Common myeloid progenitor, CD34-positive (primary cell): Measurements from ENCODE around the gene MTCL1.

Experiments
- CTCF ChIA-PET: fragments of 350-600 bp; sonication (Branson Sonifier 250); formaldehyde crosslinking; loops from one replicate; lab custom pipeline; 2021; ENCODE audit warnings: antibody characterized with exemption; lab: Charles Lee
- POLR2A ChIA-PET: fragments of 350-600 bp; sonication (Branson Sonifier 250); formaldehyde crosslinking; loops from one replicate; lab custom pipeline; 2021; ENCODE audit warnings: antibody characterized with exemption; lab: Charles Lee
- DNase-seq, 3 donors: peaks; one replicate each; pipeline versions ENCODE4 v3.0.0 to v3.0.0-alpha.2; 2013
- H3K27ac ChIP-seq, 2 experiments: 1 replicate in 1 of 2; 2 replicates in 1 of 2; pipeline ENCODE4 v1.7.0; 2013; ENCODE audit warnings: inconsistent platforms in 2 of 2, low read length in 2 of 2, mild to moderate bottlenecking in 2 of 2, low read depth in 1 of 2, moderate library complexity in 1 of 2; ENCODE audit not compliant: severe bottlenecking in 2 of 2, insufficient read depth in 1 of 2, poor library complexity in 1 of 2
- H3K27me3 ChIP-seq, 5 experiments: replicated peaks in 2 of 5; 1 replicate in 3 of 5; 2 replicates in 2 of 5; pipeline versions ENCODE4 v1.6.1 to v1.7.0; 2013; ENCODE audit warnings: low read length in 4 of 5, mild to moderate bottlenecking in 2 of 5, moderate library complexity in 2 of 5, inconsistent platforms in 1 of 5; ENCODE audit not compliant: insufficient read depth in 5 of 5, control insufficient read depth in 4 of 5
- H3K36me3 ChIP-seq, 4 experiments: 1 replicate in 2 of 4; 2 replicates in 2 of 4; pipeline versions ENCODE4 v1.6.1 to v1.7.0; 2013; ENCODE audit warnings: low read length in 3 of 4, control low read depth in 1 of 4, mild to moderate bottlenecking in 1 of 4; ENCODE audit not compliant: control insufficient read depth in 4 of 4, insufficient read depth in 4 of 4
- H3K4me1 ChIP-seq, 4 experiments: 1 replicate in 3 of 4; 2 replicates in 1 of 4; pipeline versions ENCODE4 v1.6.1 to v1.7.1; 2013; ENCODE audit warnings: low read length in 3 of 4, mild to moderate bottlenecking in 3 of 4, control low read depth in 1 of 4, inconsistent platforms in 1 of 4, moderate library complexity in 1 of 4; ENCODE audit not compliant: control insufficient read depth in 4 of 4, insufficient read depth in 4 of 4; ENCODE audit errors: control extremely low read depth in 1 of 4
- H3K4me3 ChIP-seq, 7 experiments: 1 replicate in 4 of 7; 2 replicates in 3 of 7; pipeline versions ENCODE4 v1.5.1 to v1.7.0; 2013; ENCODE audit warnings: mild to moderate bottlenecking in 7 of 7, low read length in 6 of 7, moderate library complexity in 6 of 7, inconsistent platforms in 2 of 7, low read depth in 2 of 7, control low read depth in 1 of 7; ENCODE audit not compliant: insufficient read depth in 4 of 7, control insufficient read depth in 1 of 7; ENCODE audit errors: extremely low read depth in 1 of 7
- H3K9me3 ChIP-seq, 5 experiments: 1 replicate in 4 of 5; 2 replicates in 1 of 5; pipeline versions ENCODE4 v1.6.1 to v1.7.1; 2013; ENCODE audit warnings: low read length in 4 of 5, mild to moderate bottlenecking in 2 of 5, inconsistent platforms in 1 of 5, low read depth in 1 of 5, moderate library complexity in 1 of 5; ENCODE audit not compliant: control insufficient read depth in 4 of 5, insufficient read depth in 2 of 5; ENCODE audit errors: control extremely low read depth in 1 of 5
- WGBS: methylation state at CpG from one replicate; pipeline ENCODE4 v1.1.5; 2013; ENCODE audit not compliant: insufficient coverage; 5-methylcytosine and 5-hydroxymethylcytosine counted together

MTCL1 gene

GRCh38 chr18:8822643-8823042 is 117.3 kb downstream of the MTCL1 start:
- Histone ChIP-seq H3K4me3 (no peak overlapping the region), H3K4me1 (no peaks in the 10 kb centered on the region), H3K9me3 (no peaks in the 10 kb centered on the region), H3K27me3 (peaks cover 0 to 3% (median 0%) of the 10 kb centered on the region in 5 experiments), H3K36me3 (no peaks in the 10 kb centered on the region), H3K27ac (no peak overlapping the region)
- DNase-seq = no peak
- WGBS = no CpG with 5 or more reads among the region's 10 CpGs
- ChIA-PET CTCF (no interaction called here), POLR2A (no interaction called here)

- Histone ChIP-seq H3K27ac (no peak overlapping the region), H3K4me3 (no peak overlapping the region), H3K27me3 (peaks cover 0 to 1% (median 0%) of the 10 kb centered on the region in 5 experiments), H3K36me3 (no peaks in the 10 kb centered on the region), H3K9me3 (no peaks in the 10 kb centered on the region), H3K4me1 (no peaks in the 10 kb centered on the region)
- CTCF ChIA-PET = no interaction called here
- POLR2A ChIA-PET = no interaction called here
- DNase-seq = no peak
- WGBS = 90% methylated on average over 6 of the region's 6 CpGs
Observed at GRCh38 chr18:8823530-8823929, 118.2 kb downstream of the MTCL1 start.

GRCh38 chr18:8824846-8825245 is 119.5 kb downstream of the MTCL1 start:
- CTCF ChIA-PET = no interaction called here
- Histone ChIP-seq H3K36me3 (no peaks in the 10 kb centered on the region), H3K9me3 (no peaks in the 10 kb centered on the region), H3K27me3 (peaks cover 0 to 1% (median 0%) of the 10 kb centered on the region in 5 experiments), H3K4me1 (no peaks in the 10 kb centered on the region), H3K4me3 (no peak overlapping the region), H3K27ac (no peak overlapping the region)
- POLR2A ChIA-PET = no interaction called here
- no peak for DNase-seq
- WGBS = over 99% methylated on average over 16 of the region's 20 CpGs

- Histone ChIP-seq H3K4me1 (no peaks in the 10 kb centered on the region), H3K4me3 (no peak overlapping the region), H3K27me3 (peaks cover 0 to 3% (median 0%) of the 10 kb centered on the region in 5 experiments), H3K9me3 (no peaks in the 10 kb centered on the region), H3K27ac (no peak overlapping the region), H3K36me3 (no peaks in the 10 kb centered on the region)
- 94% methylated on average over 13 of the region's 13 CpGs for WGBS
- CTCF ChIA-PET = no interaction called here
- POLR2A ChIA-PET = no interaction called here
- DNase-seq = no peak
Observed at GRCh38 chr18:8825273-8825672, 119.9 kb downstream of the MTCL1 start.

- POLR2A ChIA-PET = no interaction called here
- H3K36me3 ChIP-seq = no peaks in the 10 kb centered on the region
- 98% methylated on average over 13 of the region's 20 CpGs for whole genome bisulfite sequencing
- no peaks in the 10 kb centered on the region for H3K4me1 ChIP-seq
- H3K27me3 ChIP-seq = peaks cover 0 to 3% (median 0%) of the 10 kb centered on the region in 5 experiments
- CTCF ChIA-PET = no interaction called here
- no peak overlapping the region for H3K4me3 ChIP-seq
- DNase-seq = no peak
- no peak overlapping the region for H3K27ac ChIP-seq
- no peaks in the 10 kb centered on the region for H3K9me3 ChIP-seq
Observed at GRCh38 chr18:8825729-8826375, 120.5 kb downstream of the MTCL1 start.

- no peak overlapping the region for H3K27ac ChIP-seq
- DNase-seq = no peak
- peaks cover 0 to 3% (median 0%) of the 10 kb centered on the region in 5 experiments for H3K27me3 ChIP-seq
- no peaks in the 10 kb centered on the region for H3K9me3 ChIP-seq
- WGBS = 100% methylated on average over 1 of the region's 3 CpGs
- no peaks in the 10 kb centered on the region for H3K4me1 ChIP-seq
- H3K36me3 ChIP-seq = no peaks in the 10 kb centered on the region
- ChIA-PET POLR2A (no interaction called here), CTCF (no interaction called here)
- H3K4me3 ChIP-seq = no peak overlapping the region
Observed at GRCh38 chr18:8826514-8826913, 121.2 kb downstream of the MTCL1 start.

GRCh38 chr18:8826971-8827370 is 121.6 kb downstream of the MTCL1 start:
- Histone ChIP-seq H3K27ac (no peak overlapping the region), H3K9me3 (no peaks in the 10 kb centered on the region), H3K36me3 (no peaks in the 10 kb centered on the region), H3K4me1 (no peaks in the 10 kb centered on the region), H3K27me3 (peaks cover 0 to 3% (median 0%) of the 10 kb centered on the region in 5 experiments), H3K4me3 (no peak overlapping the region)
- 98% methylated on average over 10 of the region's 12 CpGs for WGBS
- ChIA-PET CTCF (no interaction called here), POLR2A (no interaction called here)
- DNase-seq = no peak
